Activated CD4-positive, alpha-beta memory T cell treated with anti-CD3 and anti-CD28 coated beads for 36 hours (primary cell): ENCODE results near the gene NAALADL2. TPM values are rescaled to one million over a fixed set of nuclear protein-coding genes. Genes with fewer than 3 reads are reported as not detected.

Experiments
- CTCF ChIA-PET: fragments of 350-600 bp; sonication (Branson Sonifier 250); formaldehyde crosslinking; loops from one replicate; lab custom pipeline; 2021; ENCODE audit warnings: antibody characterized with exemption, inconsistent platforms; lab: Charles Lee
- POLR2A ChIA-PET: fragments of 350-600 bp; sonication (Branson Sonifier 250); formaldehyde crosslinking; loops from one replicate; lab custom pipeline; 2021; ENCODE audit warnings: antibody characterized with exemption; lab: Charles Lee
- DNase-seq: peaks from one replicate; pipeline ENCODE4 v3.0.0-alpha.2; 2020
- H3K27ac Mint-ChIP-seq: one replicate; pipeline ENCODE4 v1.8.0; 2021; ENCODE audit warnings: mixed read lengths
- H3K27me3 Mint-ChIP-seq: one replicate; pipeline ENCODE4 v1.8.0; 2021; ENCODE audit warnings: mixed read lengths
- H3K36me3 Mint-ChIP-seq: one replicate; pipeline ENCODE4 v1.8.0; 2021; ENCODE audit warnings: mixed read lengths
- H3K4me1 Mint-ChIP-seq: one replicate; pipeline ENCODE4 v1.8.0; 2021; ENCODE audit warnings: low read depth, mixed read lengths
- H3K4me3 Mint-ChIP-seq: one replicate; pipeline ENCODE4 v1.8.0; 2021; ENCODE audit warnings: mild to moderate bottlenecking, mixed read lengths
- H3K9me3 Mint-ChIP-seq: one replicate; pipeline ENCODE4 v1.8.0; 2021; ENCODE audit warnings: mixed read lengths
- intact Hi-C: fragments of 100-400 bp; cut with micrococcal nuclease; formaldehyde crosslinking; loops from one replicate; pipeline ENCODE4 v1.15.1; 2023
- total RNA-seq, 2 experiments: library from RNA; stranded (reverse); gene quantifications; one replicate each; pipeline ENCODE4 v1.2.3, GENCODE V29; 2021

Gene NAALADL2
- total RNA-seq, 2 experiments from 2014 or later, result not detected

GRCh38 chr3:175098644-175099043 lies 239.5 kb downstream of the NAALADL2 start:
- POLR2A ChIA-PET, result no interaction called here
- no peaks in the 10 kb centered on the region for H3K4me1 Mint-ChIP-seq
- H3K27ac Mint-ChIP-seq, result no peak overlapping the region
- H3K4me3 Mint-ChIP-seq, result no peak overlapping the region
- no peaks in the 10 kb centered on the region for H3K36me3 Mint-ChIP-seq
- no peak for DNase-seq
- CTCF ChIA-PET, result interaction anchor here (0.9 kb wide), 1 partner anchor 97 kb away, joined by 4 read pairs; no protein-coding TSS in a partner anchor
- no peaks in the 10 kb centered on the region for H3K9me3 Mint-ChIP-seq
- H3K27me3 Mint-ChIP-seq, result no peaks in the 10 kb centered on the region
- intact Hi-C loops, result no loop called here

GRCh38 chr3:175102161-175102560 lies 243.0 kb downstream of the NAALADL2 start:
- H3K36me3 Mint-ChIP-seq, result no peaks in the 10 kb centered on the region
- no peak overlapping the region for H3K27ac Mint-ChIP-seq
- intact Hi-C loops, result no loop called here
- no peak overlapping the region for H3K4me3 Mint-ChIP-seq
- ChIA-PET POLR2A (no interaction called here), CTCF (no interaction called here)
- H3K27me3 Mint-ChIP-seq, result no peaks in the 10 kb centered on the region
- H3K4me1 Mint-ChIP-seq, result no peaks in the 10 kb centered on the region
- H3K9me3 Mint-ChIP-seq, result no peaks in the 10 kb centered on the region
- no peak for DNase-seq

- Mint-ChIP-seq H3K36me3 (no peaks in the 10 kb centered on the region), H3K4me3 (no peak overlapping the region), H3K4me1 (no peaks in the 10 kb centered on the region), H3K9me3 (no peaks in the 10 kb centered on the region), H3K27me3 (no peaks in the 10 kb centered on the region), H3K27ac (no peak overlapping the region)
- DNase-seq, result no peak
- intact Hi-C loops, result no loop called here
- ChIA-PET CTCF (no interaction called here), POLR2A (no interaction called here)
Measured at GRCh38 chr3:175103298-175103697, 244.2 kb downstream of the NAALADL2 start.

GRCh38 chr3:175105066-175105465 lies 245.9 kb downstream of the NAALADL2 start:
- CTCF ChIA-PET, result no interaction called here

GRCh38 chr3:175107231-175107630 lies 248.1 kb downstream of the NAALADL2 start:
- Mint-ChIP-seq H3K4me3 (no peak overlapping the region), H3K27ac (no peak overlapping the region)
- intact Hi-C loops, result no loop called here

More at GRCh38 chr3:175105066-175105465, 245.9 kb downstream of the NAALADL2 start:
- Mint-ChIP-seq H3K27me3 (no peaks in the 10 kb centered on the region), H3K27ac (no peak overlapping the region), H3K9me3 (no peaks in the 10 kb centered on the region), H3K36me3 (no peaks in the 10 kb centered on the region), H3K4me3 (no peak overlapping the region), H3K4me1 (no peaks in the 10 kb centered on the region)
- POLR2A ChIA-PET, result no interaction called here
- intact Hi-C loops, result no loop called here
- DNase-seq, result no peak

GRCh38 chr3:175107995-175108394 lies 248.9 kb downstream of the NAALADL2 start:
- DNase-seq, result no peak
- Mint-ChIP-seq H3K27ac (no peak overlapping the region), H3K36me3 (no peaks in the 10 kb centered on the region), H3K9me3 (no peaks in the 10 kb centered on the region), H3K4me1 (no peaks in the 10 kb centered on the region), H3K4me3 (no peak overlapping the region), H3K27me3 (no peaks in the 10 kb centered on the region)
- intact Hi-C loops, result no loop called here
- POLR2A ChIA-PET, result no interaction called here
- CTCF ChIA-PET, result no interaction called here

More at GRCh38 chr3:175107231-175107630, 248.1 kb downstream of the NAALADL2 start:
- no peaks in the 10 kb centered on the region for H3K9me3 Mint-ChIP-seq
- no peaks in the 10 kb centered on the region for H3K36me3 Mint-ChIP-seq
- POLR2A ChIA-PET, result no interaction called here
- CTCF ChIA-PET, result no interaction called here
- H3K4me1 Mint-ChIP-seq, result no peaks in the 10 kb centered on the region
- DNase-seq, result no peak
- no peaks in the 10 kb centered on the region for H3K27me3 Mint-ChIP-seq

GRCh38 chr3:175108613-175109151 lies 249.5 kb downstream of the NAALADL2 start:
- H3K9me3 Mint-ChIP-seq, result no peaks in the 10 kb centered on the region
- POLR2A ChIA-PET, result no interaction called here
- no peak overlapping the region for H3K4me3 Mint-ChIP-seq
- no peak for DNase-seq
- H3K36me3 Mint-ChIP-seq, result no peaks in the 10 kb centered on the region
- CTCF ChIA-PET, result no interaction called here
- no peaks in the 10 kb centered on the region for H3K4me1 Mint-ChIP-seq
- H3K27ac Mint-ChIP-seq, result no peak overlapping the region
- H3K27me3 Mint-ChIP-seq, result no peaks in the 10 kb centered on the region
- intact Hi-C loops, result no loop called here

- H3K27me3 Mint-ChIP-seq, result no peaks in the 10 kb centered on the region
- POLR2A ChIA-PET, result no interaction called here
Measured at GRCh38 chr3:175111036-175111435, 251.9 kb downstream of the NAALADL2 start.

GRCh38 chr3:175118382-175118941 lies 259.3 kb downstream of the NAALADL2 start:
- H3K27me3 Mint-ChIP-seq, result no peaks in the 10 kb centered on the region

More at GRCh38 chr3:175111036-175111435, 251.9 kb downstream of the NAALADL2 start:
- intact Hi-C loops, result no loop called here
- Mint-ChIP-seq H3K36me3 (no peaks in the 10 kb centered on the region), H3K27ac (no peak overlapping the region), H3K4me3 (no peak overlapping the region), H3K9me3 (no peaks in the 10 kb centered on the region), H3K4me1 (no peaks in the 10 kb centered on the region)
- no peak for DNase-seq
- CTCF ChIA-PET, result no interaction called here

GRCh38 chr3:175121225-175121624 lies 262.1 kb downstream of the NAALADL2 start:
- DNase-seq, result no peak
- Mint-ChIP-seq H3K27me3 (no peaks in the 10 kb centered on the region), H3K4me3 (no peak overlapping the region), H3K4me1 (no peaks in the 10 kb centered on the region), H3K36me3 (no peaks in the 10 kb centered on the region), H3K27ac (no peak overlapping the region), H3K9me3 (peaks cover 2% of the 10 kb centered on the region)
- intact Hi-C loops, result no loop called here
- CTCF ChIA-PET, result interaction anchor here (0.5 kb wide), 1 partner anchor 48 kb away, joined by 3 read pairs; no protein-coding TSS in a partner anchor
- POLR2A ChIA-PET, result no interaction called here

More at GRCh38 chr3:175118382-175118941, 259.3 kb downstream of the NAALADL2 start:
- POLR2A ChIA-PET, result no interaction called here
- Mint-ChIP-seq H3K27ac (no peak overlapping the region), H3K4me1 (no peaks in the 10 kb centered on the region), H3K9me3 (peaks cover 2% of the 10 kb centered on the region), H3K4me3 (no peak overlapping the region), H3K36me3 (no peaks in the 10 kb centered on the region)
- DNase-seq, result no peak
- intact Hi-C loops, result no loop called here
- CTCF ChIA-PET, result no interaction called here

- CTCF ChIA-PET, result no interaction called here
Measured at GRCh38 chr3:175127075-175127662, 268.0 kb downstream of the NAALADL2 start.

GRCh38 chr3:175129126-175129525 lies 270.0 kb downstream of the NAALADL2 start:
- no peak overlapping the region for H3K27ac Mint-ChIP-seq
- H3K36me3 Mint-ChIP-seq, result peaks cover 2% of the 10 kb centered on the region
- no peaks in the 10 kb centered on the region for H3K4me1 Mint-ChIP-seq
- intact Hi-C loops, result no loop called here
- ChIA-PET CTCF (no interaction called here), POLR2A (no interaction called here)
- H3K4me3 Mint-ChIP-seq, result no peak overlapping the region
- H3K9me3 Mint-ChIP-seq, result peaks cover 3% of the 10 kb centered on the region
- no peaks in the 10 kb centered on the region for H3K27me3 Mint-ChIP-seq
- no peak for DNase-seq

More at GRCh38 chr3:175127075-175127662, 268.0 kb downstream of the NAALADL2 start:
- intact Hi-C loops, result no loop called here
- no peaks in the 10 kb centered on the region for H3K9me3 Mint-ChIP-seq
- H3K36me3 Mint-ChIP-seq, result no peaks in the 10 kb centered on the region
- no peak overlapping the region for H3K4me3 Mint-ChIP-seq
- no peak overlapping the region for H3K27ac Mint-ChIP-seq
- no peak for DNase-seq
- no peaks in the 10 kb centered on the region for H3K27me3 Mint-ChIP-seq
- POLR2A ChIA-PET, result no interaction called here
- H3K4me1 Mint-ChIP-seq, result no peaks in the 10 kb centered on the region

GRCh38 chr3:175129571-175129970 lies 270.4 kb downstream of the NAALADL2 start:
- no peak overlapping the region for H3K4me3 Mint-ChIP-seq
- H3K4me1 Mint-ChIP-seq, result no peaks in the 10 kb centered on the region
- intact Hi-C loops, result no loop called here
- no peaks in the 10 kb centered on the region for H3K27me3 Mint-ChIP-seq
- CTCF ChIA-PET, result no interaction called here
- peaks cover 2% of the 10 kb centered on the region for H3K36me3 Mint-ChIP-seq
- H3K9me3 Mint-ChIP-seq, result peaks cover 4% of the 10 kb centered on the region
- no peak for DNase-seq
- H3K27ac Mint-ChIP-seq, result no peak overlapping the region
- POLR2A ChIA-PET, result no interaction called here
